Stimulated activated CD4-positive, alpha-beta T cell treated with anti-CD3 and anti-CD28 coated beads, Interleukin-15, amount 100 ng/mL, for 24 hours (primary cell): ENCODE results near the gene ADAMTS7.
"Not testable (repeated sequence)": the region's sequence is repeated elsewhere in the genome, so short reads cannot be mapped to it uniquely, and the experiment has no call there.

Experiments used
- DNase-seq: peaks from one replicate; pipeline ENCODE4 v3.0.0-alpha.2; 2020

The ADAMTS7 gene

DNA sequence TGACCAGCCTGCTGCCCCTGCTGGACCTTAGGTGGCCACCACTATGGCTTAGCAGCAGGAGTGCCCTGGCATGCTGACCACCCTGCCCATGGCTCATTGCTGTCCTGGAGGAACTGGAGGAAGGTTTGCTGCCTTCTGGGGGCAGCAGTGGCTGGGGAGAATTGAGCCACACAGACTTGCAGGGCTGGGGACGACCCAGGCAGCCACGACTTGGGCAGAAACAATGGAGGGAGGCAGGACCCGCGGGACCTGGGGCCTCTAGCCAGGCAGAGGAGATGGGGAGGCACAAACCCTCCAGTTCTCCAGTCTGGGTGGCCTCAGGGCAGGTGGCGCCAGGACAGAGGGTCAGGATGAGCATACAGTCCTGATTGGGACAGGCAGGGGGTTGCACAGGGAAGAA lies 32.8 kb downstream of the ADAMTS7 start:
- DNase-seq = no peak

DNA sequence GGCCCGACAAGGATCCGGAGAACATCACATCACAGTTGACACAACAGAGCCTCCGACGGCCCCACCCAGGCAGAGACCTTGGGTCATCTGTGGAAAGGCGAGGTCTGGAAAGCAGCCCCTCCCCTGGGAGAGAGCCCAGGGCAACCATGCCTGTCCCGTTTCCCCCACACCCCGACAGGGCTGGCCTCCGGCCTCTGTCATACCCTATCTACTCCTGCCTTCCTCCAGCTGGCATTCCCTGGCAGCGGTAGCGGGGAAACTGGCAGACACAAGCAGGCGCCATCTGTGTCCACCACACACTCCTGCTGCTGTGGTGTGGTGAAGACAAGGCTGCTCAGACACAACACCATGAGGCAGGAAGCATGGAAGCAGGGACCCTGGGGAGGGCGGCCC lies 33.3 kb downstream of the ADAMTS7 start:
- not testable (repeated sequence) for DNase-seq

- not testable (repeated sequence) for DNase-seq
Measured at GRCh38 chr15:78777290-78777952, 33.8 kb downstream of the ADAMTS7 start.

DNA sequence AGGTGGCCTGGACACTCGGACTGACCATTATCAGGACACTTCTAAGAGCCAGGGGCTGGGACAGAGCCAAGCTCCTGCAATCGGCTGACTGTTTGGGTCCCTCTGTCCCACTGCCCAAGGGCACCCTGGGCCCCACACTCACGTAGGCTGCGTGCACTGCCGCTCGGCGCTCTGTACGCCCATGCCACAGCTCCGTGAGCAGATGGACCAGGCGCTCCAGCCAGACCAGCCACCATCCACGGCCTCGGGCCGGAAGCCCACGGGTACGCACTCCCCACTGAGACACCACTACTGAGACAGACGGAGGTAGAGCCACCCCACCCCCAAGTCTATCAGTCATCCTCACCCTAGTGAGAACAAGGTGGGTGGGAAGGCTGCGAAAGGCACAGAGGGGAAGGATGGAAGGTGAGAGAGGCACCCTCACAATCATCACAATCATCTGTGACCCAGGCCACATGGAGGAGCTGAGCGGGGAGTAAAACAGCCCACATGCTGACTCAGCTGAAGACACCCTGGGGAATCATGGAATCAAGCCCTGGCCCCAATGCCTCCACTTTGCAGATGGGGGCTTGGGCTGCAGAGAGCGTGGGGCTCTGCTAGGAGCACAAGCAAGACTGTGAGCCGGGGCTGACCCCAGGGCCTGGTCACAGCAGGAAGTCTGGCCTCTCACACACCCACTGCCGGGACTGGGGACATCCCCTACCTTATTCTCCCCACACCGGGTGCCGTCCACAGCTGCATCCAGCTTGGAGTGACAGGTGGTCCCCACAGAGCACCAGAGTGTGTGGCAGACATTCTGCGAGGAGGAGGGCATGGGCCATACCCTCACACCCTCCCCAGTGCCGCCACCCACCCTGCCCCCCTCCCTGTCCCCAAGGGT lies 35.0 kb downstream of the ADAMTS7 start:
- not testable (repeated sequence) for DNase-seq

- no peak for DNase-seq
Measured at GRCh38 chr15:78775472-78775871, 35.8 kb downstream of the ADAMTS7 start.

- not testable (repeated sequence) for DNase-seq
Measured at GRCh38 chr15:78774451-78774990, 36.7 kb downstream of the ADAMTS7 start.

DNA sequence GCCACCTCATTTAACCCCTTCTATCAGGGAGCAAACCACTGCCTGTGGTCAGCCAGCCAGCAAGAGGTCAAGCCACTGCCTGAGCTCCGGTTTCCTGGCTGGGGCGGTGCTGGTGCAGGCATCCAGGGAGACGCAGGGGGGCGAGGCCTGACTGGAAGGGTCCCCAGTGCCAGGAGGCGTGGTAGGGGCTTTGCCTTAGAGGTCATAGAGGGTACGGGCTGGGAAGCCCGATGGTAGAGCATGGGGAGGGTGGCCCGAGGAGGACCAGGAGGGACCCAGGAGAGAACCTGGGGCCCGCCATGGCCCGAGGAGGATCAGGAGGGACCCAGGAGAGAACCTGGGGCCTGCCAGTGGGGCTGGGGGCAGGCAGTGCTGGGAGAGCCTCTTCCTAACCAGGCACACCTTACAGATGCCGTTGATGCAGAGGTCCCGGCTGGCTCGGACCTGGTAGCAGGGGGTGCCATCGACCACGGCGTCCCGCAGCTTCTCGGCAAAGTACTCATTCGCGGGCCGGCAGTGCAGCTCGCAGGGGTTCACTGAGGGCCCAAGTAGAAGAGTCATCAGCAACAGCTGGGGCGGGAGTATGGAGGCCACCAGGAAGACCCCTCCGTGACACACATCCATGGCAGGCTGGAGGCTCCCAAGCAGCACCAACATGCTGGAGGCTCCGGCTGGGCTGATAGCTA lies 37.4 kb downstream of the ADAMTS7 start:
- not testable (repeated sequence) for DNase-seq

DNA sequence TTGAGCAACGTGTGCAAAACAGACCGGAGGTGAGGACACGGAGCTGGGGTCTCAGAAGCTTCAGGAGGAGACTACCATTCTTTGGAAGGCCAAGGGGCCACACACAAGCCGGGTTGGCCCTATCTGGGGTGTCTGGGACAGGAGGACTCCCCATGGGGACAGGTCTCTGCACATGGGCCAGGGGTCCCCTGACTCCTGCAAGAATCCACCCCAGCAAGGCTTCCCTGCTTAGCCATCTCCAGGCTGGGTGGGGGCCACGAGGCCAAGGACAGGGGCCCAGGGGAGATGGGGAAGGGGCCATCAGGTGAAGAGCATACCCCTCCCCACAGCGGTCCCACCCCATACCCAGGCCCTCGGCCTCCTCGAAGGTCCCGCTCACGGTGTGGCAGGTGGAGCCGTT lies 38.5 kb downstream of the ADAMTS7 start:
- no peak for DNase-seq

DNA sequence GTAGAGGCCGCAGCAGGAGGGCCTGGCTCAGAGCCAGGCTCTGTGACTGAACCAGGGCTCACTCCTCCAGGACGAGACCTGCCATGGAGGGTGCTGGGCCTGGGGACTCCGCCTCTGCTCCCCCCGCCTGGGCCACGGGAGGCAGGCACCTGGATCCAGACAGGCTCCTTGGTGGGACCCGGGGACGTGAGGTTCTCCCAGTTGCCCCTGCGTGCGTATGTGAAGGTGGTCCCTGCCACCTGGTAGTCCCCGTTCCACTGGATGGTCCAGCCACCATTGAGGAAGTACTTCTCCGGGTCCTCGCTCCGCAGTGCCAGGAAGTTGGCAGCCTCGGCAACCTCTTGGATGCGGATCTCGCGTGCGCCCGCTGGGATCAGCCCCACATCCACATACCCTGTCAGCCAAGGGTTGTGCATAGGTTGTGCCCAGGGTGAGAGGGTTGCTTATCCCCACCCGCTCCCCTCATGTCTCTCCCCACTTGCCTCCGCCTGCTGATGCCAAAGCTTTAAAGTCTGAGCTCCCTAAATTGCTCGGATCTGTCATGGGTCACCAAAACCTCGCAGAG lies 39.7 kb downstream of the ADAMTS7 start:
- not testable (repeated sequence) for DNase-seq

DNA sequence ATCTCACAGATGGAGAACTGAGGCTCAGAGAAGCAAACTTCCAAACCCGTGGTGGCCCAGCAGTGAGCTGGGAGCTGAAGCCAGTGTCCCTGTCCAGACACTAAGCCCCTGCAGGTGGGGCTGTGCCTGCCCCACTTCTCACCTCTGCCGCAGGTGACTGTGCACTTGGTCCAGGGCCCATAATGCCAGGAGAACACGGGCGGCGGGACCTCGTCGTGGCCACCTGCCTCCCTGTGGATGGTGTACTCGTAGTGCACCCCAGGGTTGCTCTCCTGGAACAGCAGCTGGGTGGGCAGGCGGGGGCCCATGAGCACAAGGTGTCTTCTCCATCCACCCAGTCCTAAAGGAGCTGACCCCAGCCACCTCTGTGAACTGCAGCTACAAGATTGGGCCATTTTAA lies 40.2 kb downstream of the ADAMTS7 start:
- DNase-seq = not testable (repeated sequence)

GRCh38 chr15:78769473-78770225 lies 41.6 kb downstream of the ADAMTS7 start:
- not testable (repeated sequence) for DNase-seq

DNA sequence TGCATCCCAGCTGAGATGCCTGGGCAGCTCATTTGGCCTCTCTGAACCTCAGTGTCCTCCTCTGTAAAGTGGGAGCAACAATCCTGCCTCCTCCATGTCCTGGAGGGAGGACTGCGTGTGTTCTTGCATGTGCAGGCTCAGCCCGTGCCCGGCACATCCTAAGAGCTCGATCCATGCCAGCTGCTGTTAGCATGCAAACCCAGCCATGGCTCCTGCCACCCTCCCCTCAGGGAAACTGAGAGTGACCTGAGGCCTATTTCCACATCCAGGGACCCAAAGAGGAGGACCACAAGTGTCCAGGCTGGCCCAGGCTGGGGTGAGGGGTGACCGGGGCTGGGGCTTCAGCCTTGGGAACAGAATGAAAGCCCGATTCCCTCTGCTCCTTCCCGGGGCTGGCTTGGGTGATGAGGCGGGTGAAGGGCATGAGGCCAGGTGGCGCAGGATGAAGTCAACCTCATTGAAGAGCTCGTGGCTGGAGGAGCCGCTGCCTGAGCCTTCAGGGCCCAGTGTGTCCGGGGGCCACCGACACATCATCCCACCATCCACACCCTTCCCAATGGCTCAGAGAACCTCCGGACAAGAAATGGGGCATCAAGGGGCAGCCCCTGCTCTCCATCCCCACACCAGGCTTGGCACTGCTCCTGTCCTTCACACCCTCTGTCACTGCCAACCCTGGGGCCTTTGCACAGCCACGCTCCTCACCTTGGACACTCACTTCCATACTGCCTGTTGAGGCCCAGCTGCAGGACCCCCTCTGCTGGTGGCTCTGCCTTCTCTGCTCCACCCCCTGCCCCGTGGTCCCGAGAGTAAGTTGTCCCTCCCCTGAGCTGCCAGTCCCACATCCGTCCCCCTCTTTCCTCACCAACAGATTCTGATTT lies 42.5 kb downstream of the ADAMTS7 start:
- DNase-seq = no peak

DNA sequence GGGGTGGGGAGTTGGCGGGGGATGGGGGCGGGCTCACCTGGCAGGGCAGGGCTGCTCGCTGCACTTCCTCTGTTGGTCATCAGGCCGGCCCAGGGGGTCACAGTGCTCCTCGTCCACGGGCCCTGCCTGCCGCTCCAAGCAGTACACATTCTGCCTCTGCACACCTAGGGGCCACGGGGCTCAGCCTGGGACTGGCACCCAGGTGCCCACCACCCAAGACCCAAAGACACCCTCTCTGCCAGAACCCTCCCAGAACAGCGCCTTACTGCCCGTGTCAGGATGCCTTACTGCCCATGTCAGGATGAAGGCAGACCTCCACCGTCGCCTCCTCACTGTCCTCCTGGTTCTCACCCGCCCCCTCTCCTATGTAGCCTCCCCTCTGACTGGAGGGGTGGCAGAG lies 43.2 kb downstream of the ADAMTS7 start:
- DNase-seq = no peak

DNA sequence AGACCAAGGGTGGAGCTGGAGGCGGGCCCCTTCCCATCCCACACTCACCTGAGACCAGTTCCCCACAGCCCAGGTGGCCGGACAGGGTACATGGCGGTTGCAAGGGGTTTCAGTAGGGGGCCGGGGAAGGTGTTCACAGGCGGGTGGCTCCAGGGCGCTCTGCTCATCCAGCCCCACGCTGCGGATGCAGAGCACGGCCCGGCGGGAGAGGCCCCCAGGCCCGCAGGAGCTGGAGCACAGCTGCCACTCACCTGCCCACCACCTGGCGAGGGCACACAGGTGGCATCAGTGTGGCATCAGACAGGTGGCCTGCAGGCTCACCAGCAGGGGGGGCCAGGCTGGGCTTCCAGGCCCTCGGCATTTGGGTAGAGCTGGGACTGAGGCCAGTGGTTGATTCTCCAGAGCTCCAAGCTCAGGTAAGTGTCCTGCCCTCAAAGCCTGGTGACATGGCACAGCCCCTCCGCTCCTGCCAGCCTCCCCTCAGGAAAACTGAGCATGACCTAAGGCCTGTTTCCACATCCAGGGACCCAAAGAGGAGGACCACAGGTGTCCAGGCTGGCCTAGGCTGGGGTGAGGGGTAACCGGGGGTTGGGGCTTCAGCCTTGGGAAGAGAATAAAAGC lies 43.8 kb downstream of the ADAMTS7 start:
- no peak for DNase-seq

GRCh38 chr15:78766641-78767071 lies 44.6 kb downstream of the ADAMTS7 start:
- not testable (repeated sequence) for DNase-seq

DNA sequence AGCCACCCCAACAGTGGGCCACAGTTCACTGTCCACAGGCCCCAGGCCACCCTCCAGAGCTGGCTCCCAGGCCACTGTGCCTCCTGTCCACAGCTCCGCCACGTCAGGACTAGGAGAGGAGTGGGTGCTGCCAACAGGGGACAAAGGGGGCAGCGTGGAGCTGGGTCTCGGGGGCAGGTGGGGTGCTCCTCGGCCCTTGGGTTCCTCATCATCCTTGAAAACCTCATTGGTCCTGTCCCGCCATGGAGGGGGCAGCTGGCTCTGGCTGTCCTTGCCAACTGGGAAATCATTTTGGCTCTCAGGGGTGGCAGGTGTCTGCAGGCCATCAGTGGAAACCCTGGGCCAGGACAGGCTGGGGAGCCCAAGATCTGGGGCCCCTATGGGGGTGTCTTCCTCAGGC lies 45.2 kb downstream of the ADAMTS7 start:
- no peak for DNase-seq

DNA sequence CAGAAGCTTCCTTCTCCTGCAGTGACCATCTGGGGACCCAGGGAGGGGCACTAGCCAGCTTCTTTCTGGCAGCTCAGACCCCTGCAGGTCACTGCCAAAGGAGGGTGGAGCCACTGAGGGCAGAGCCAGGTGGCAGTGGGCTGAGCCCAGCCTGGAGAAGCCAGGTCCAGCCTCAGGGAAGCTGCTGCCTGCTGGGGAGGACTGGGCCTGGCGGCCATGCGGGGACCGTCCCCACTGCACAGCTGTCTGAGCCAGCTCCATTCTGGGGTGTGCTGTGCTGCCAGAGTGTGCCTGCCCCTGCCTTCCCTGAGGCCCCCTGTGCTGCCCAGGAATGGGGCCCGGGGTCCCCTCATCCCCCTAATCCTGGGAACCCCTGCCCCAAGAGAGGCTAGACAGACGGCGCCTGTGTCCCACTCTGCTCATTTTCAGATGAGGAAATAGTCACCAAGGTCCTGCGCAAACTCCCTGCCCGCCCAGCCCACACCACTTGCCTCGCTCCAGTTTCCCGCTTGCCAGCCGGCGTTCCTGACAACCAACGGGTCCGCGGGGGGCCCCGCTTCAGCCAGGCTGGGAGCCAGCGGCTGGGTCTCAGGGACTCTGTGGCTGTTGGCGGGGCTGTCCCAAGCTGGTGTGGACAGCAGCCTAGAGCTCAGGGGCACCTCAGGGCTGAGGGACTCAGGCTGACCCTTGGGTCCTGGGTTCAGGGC lies 46.0 kb downstream of the ADAMTS7 start:
- DNase-seq = not testable (repeated sequence)

- not testable (repeated sequence) for DNase-seq
Measured at GRCh38 chr15:78764340-78765153, 46.7 kb downstream of the ADAMTS7 start.

GRCh38 chr15:78763796-78764241 lies 47.4 kb downstream of the ADAMTS7 start:
- no peak for DNase-seq
